NCI-H2196 (cell line): ENCODE results near the gene INPP5K.
A peak's percentile ranks its signal among the peaks of the same experiment; 100 is the strongest.

Source experiments
- DNase-seq: peaks from one replicate; lab custom pipeline; 2025; ENCODE audit not compliant: unreplicated experiment; lab: John Stamatoyannopoulos, UW

The INPP5K gene

DNA sequence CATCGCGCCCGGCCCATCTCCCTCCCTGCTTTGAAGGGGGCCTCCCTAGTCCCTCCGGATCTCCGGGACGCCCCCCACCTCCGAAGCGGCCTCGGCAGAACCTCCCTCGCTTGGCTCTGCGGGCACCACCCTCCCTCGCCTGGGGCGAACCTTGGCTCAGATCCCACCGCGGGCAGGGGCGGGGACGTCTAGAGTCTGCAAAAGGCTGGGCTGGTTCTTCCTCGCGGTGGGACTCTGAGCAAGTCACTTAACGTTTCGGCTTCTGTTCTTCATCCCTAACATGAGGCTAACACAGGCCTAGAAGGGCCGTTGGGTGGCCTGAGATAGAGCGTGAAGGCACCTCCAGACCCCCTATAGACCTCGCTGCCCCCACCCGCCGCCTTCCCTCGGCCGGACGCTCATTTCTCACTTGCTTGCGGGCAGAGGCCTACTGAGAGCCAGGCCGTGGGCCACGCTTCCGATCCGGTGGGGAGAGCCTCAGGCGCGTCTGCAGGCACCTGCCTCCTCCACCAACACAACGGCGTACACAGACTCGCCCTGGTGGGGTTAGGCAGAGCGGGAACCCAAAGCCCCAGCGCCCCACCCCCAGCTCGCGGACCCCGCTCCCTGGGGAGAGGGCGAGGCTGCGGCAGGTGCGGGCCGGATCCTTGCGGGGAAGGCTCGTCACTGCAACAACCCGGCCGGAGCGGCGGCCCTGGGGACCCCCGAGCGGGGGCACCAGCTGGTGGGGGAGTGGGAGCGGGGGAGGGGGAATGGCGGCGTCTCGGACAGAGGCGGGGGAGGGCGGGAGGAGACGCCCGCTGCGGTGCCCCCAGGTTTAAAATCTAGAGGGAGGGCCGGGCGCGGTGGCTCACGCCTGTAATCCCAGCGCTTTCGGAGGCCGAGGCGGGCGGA, 29.4 kb downstream of the INPP5K start:
- no peak for DNase-seq

- peak; percentile 12 for DNase-seq
These were observed 30.7 kb downstream of the INPP5K start for GRCh38 chr17:1485423-1486376.

DNA sequence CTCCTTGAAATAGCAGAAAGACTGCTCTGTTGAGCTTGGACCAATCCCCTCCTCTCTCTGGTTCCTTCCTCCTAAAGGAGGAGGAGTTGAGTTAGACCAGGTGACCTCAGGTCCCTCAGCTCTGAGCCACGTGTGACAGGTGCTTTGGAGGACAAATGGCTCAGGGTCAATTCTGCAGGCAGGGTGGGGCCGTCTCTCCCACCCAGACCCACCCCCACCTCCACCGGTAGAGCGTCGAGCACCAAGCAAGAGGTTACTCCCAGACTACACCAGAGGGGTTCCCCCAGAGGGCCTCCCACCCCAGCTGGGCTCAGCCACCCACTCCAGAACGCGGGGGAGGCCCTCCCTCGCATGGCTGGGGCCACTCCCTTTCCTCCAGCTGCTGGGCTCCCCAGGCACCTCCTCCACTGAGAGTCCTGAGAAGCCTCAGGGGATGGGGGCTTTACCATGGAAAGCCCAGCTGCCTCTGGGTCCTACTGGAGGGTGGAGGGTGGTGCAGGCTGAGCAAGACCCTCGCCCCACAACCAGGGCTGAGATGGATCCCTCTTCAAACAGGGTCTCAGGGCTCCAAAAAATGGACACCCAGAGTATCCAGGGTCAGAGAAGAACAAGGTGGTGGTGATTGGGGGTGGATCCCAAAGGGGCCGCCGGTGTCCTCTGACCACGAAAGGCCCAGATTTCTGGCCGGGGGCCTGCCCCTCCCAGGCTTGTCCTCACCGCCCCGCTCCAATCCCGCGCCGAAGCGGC, 31.6 kb downstream of the INPP5K start:
- DNase-seq = peak; percentile 39

DNA sequence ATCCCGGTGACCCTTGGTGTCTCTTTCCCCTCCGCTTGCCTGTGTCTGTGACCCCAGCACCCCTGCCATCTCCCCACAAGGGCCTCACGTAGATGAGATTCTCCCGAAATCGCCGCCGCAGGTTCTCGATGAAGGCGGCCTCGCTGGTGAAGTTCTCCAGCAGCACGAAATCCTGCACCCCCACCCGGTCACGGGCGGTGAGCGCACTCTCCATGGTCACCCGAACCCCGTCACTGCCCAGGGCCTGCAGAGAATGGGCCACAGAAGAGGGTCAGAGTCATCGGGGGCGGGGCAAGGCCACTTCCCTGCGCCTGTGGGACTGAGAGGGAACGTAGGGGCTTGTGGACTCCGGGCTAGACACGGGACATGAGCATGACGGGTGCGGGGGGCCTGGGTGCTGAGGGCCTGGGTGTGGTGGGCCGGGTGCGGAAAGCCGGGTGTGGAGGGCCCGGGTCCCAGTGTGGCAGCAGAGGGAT, 32.3 kb downstream of the INPP5K start:
- no peak for DNase-seq

DNA sequence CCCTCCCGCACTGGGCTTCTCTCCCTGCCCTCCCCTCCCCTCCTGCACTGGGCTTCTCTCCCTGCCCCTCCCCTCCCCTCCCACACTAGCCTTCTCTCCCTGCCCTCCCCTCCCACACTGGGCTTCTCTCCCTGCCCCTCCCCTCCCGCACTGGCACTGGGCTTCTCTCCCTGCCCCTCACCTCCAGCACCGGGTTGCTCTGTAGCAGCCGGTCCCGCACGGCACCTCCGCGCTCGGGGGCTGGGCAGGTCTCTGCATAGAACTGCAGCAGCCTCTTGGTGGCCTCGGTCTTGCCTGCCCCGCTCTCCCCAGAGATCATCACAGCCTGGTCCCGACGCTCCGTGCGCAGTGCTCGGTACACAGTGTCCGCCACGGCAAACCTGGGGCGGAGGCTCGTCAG, 33.7 kb downstream of the INPP5K start:
- DNase-seq = no peak

DNA sequence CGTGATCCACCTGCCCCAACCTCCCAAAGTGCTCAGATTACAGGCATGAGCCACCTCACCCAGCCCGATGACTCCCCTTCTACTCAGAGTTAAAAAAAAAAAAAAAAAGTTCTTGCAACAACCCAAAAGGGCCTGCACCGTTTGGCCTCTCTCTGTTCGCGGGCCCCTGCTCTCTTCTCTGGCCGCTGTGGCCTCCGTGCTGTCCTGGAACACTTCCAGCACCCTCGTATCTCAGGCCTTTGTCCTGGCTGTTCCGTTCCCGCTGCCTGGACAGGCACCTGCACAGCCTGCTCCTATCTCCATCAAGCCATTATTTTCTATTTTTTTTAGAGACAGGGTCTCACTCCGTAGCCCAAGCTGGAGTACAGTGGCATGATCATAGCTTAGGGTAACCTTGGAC, 34.7 kb downstream of the INPP5K start:
- no peak for DNase-seq

- DNase-seq = no peak
These were observed 35.5 kb downstream of the INPP5K start for GRCh38 chr17:1480747-1481465.

DNA sequence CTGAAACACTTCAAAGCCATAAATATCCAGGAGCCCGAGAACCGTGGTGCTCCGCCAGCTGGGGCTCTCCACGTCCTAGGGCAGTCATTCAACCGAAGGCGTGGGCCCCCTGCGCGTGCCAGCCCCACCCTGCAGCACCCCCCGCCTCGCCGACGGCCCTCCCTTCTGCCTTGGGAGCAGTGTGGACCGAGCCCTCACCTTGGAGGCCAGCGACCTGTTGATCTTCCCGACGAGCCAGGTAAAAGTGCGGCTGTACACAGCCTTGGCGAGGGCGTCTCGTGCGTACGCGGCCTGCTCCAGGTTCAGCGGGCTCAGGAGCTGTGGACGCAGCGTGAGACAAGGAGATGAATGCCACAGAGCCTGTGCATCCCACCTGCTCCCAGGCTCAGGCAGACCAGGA, 38.0 kb downstream of the INPP5K start:
- DNase-seq = no peak

DNA sequence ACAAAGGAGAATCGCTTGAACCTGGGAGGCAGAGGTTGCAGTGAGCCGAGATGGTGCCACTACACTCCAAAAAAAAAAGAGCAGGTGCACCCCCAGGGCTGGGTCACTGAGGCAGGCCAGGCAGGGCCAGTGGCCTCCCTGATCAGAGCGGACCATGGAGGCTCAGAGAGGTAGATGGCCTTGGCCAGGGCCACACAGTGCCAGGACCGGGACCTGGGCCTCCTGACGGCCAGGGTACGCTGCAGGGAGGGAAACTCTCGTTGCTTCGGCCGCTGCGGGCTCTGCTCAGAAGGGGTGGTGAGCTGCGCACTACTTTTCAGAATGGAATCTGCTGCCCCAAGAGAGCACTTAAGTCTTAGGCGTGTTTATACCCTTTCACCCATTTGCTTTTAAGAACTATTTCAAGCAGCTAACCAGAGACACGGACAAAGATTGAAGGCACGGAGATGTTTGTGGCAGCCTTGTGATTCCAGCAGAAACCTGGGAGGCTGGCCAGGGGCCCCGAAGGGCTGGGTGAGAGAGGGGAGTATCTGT, 41.0 kb downstream of the INPP5K start:
- no peak for DNase-seq

DNA sequence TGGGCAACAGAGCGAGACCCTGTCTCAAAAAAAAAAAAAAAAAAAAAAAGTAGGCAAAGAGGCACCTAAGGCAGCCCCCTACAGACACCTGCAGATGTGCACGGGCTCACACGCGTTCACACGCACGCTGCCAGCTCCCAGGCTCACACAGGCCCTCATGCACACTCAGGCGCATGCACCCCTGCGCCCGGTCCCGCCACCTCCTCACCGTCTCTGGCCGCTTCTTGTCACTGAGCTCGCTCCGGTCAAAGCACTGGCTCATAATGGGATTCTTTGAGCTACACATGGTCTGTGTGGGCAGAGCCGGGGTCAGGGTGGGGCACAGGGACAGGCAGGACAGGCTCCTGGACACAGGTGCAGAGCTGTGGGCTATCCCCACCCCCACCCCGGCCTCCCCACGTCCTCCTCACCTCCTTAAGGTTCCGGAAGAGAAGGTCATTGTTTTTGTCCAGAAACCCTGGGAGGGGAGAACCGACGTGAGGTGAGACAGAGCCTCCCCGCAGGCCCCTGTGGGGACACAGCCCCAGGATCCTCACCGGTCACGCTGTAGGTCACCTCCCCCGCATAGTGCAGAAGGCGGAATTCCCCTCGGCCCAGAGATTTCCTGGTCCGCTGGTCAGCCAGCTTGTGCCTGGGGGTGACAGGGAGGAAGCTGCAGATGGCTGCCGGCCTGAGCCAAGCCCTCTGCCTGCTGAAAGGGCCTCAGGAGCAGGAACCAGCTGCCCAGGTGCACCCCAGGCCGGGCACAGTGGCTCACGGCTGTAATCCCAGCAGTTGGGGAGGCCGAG, 41.8 kb downstream of the INPP5K start:
- DNase-seq = no peak

DNA sequence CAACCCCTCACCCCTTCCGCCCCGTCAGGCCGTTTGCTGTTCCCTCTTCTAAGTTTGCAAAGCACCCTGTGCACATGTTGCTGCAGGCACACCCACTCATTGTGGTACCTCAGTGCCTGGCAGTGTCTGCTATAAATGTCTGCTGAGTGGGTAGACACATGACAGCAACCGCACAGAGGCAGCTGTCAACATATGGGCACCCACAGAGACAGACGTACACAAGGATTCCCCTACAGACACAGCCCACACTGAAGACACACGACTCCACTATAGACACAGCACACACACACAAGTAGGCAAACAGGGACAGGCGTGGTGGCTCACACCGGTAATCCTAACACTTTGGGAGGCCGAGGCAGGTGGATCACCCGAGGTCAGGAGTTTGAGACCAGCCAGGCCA, 42.6 kb downstream of the INPP5K start:
- DNase-seq = no peak

DNA sequence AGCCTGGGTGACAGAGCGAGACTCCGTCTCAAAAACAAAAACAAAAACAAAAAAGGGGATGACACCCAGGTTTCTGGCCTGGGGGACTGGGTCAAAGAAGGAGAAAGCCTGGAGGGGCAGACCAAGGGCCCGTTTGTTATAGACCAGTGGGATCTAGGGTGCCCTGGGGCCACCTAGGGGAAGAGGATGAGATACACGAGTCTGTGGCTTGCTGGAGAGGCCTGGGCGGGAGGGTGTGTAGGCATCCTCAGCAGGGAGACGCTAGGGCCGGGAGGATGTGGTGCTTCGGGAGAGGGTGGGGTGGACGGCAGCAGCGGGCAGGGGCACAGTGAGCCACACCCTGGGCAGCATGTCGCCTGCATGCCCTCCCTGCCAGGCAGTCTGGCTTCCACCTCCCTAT, 43.2 kb downstream of the INPP5K start:
- DNase-seq = no peak

DNA sequence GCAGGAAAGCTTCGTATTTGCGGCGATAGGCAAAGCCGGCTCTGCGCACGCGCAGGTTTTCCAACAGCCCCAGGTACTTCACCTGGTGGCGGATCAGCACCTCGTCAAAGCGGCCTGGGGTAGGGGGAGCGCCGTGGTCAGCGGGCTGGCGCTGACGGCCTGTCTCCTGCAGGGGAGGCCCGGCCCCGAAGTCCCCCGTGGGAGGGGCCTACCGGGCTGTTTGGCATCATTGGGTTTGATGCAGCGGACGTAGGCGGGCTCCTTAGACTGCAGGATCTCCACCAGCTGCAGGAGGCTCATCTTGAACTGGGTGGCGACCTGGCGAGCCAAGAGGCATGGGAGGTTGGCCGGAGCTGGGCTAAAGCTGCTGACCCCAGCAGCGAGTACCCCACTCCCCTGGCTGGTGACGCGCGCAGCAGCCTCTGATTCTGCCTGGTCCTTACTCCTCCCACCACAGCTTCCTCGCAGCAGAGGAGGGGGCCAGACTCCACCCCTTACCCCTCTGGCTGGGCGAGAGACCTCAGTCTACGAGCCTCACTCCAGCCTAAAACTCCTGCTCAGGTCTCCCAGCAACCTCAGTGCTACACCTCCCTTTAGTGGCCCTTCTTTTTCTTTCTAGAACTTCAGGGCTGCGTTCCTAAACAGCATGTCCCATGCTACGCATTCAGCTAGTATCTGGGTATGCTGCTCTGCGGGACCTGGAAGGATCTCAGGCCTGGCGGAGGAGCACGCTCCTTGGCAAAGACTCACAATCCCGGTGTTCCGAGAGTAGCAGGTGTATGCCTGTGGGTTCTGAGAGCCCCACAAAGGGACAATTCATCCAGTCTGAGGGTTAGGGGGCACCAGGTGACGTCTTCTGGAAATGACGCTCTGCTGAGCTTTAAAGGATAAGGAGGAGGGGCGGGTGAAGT, 44.2 kb downstream of the INPP5K start:
- DNase-seq = no peak

DNA sequence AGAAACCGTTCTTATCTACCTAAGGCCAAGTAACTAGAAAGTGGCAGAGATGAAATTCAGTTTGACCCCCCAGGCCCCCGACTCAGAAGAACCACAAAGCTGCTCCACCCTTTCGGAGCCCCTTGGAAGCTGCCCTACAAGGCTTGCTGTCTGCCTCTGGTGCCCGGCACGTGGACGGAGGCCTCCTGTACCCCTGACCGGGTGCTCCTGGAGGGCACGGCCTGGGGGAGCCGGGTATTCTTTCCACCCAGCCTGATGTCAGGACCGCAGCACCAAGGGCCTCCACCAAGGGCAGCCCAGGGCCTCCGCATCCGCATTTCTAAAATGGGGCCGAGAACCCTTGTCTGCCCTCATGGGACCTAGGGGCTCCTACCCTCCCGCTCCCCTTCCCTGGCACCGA, 44.9 kb downstream of the INPP5K start:
- no peak for DNase-seq

- DNase-seq = no peak
These were observed 45.5 kb downstream of the INPP5K start for GRCh38 chr17:1470755-1471462.

GRCh38 chr17:1470071-1470754, 46.2 kb downstream of the INPP5K start:
- no peak for DNase-seq

DNA sequence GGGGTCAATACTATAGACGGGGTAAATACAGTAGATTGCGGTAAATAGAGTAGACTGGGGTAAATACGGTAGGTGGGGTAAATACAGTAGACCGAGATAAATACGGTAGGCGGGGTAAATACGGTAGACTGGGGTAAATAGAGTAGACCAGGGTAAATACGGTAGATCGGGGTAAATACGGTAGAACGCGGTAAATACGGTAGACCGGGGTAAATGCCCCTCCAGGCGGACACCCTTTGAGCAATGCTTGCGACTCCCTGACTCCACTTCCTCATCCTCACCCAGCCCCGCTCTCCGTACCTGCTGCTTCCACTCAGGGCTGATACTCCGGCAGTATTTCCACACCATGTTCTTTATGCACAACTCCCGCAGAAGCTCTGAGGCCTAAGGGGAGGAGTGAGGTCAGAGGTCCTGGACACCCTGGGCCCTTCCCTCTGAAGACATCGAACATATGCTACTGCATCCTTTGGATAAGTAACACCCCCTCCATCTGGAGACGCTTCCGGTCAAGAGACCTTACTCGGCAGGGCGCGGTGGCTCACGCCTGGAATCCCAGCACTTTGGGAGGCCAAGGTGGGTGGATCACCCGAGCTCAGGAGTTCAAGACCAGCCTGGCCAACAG, 47.1 kb downstream of the INPP5K start:
- no peak for DNase-seq
